ENCODE results near the gene JRKL. TPM values are rescaled to one million over a fixed set of nuclear protein-coding genes. Genes with fewer than 3 reads are reported as not detected.

The JRKL gene
- total and polyA plus RNA-seq, 2 of the 13 experiments (the other 11 are each of a cell fraction or from before 2014, with no cell fraction given): 3.2 to 4.5 TPM

- TF ChIP-seq FOXO4 (CRISPR knock-in tag; conservative IDR thresholded peaks at IDR 0.05): 0 out of 2 replicates have a peak, but pooled peaks have one; percentile 56
- TF ChIP-seq ZMYM4 (CRISPR knock-in tag; IDR thresholded peaks at IDR 0.05): peak; percentile 27; the same call in 1 of the 2 replicates
- no peak for TF ChIP-seq HOXA9 (CRISPR knock-in tag; IDR thresholded peaks at IDR 0.05; ENCODE audit: borderline replicate concordance)
- 0 out of 2 replicates have a peak, but pooled peaks have one; percentile 27 for TF ChIP-seq ERF (CRISPR knock-in tag; IDR thresholded peaks at IDR 0.05)
- 0 out of 2 replicates have a peak, but pooled peaks have one; percentile 16 for TF ChIP-seq NR2C2 (CRISPR knock-in tag; IDR thresholded peaks at IDR 0.05; ENCODE audit: borderline replicate concordance)
- peak; percentile 26; the same call in 1 of the 2 replicates for TF ChIP-seq ZNF644 (CRISPR knock-in tag; IDR thresholded peaks at IDR 0.05; ENCODE audit: low read depth)
- TF ChIP-seq PHB2 (IDR thresholded peaks at IDR 0.05; ENCODE audit: partially characterized antibody): no peak
- TF ChIP-seq NFYC (CRISPR knock-in tag; IDR thresholded peaks at IDR 0.05): no peak
- peak; percentile 31; the same call in 1 of the 2 replicates for TF ChIP-seq HNF4G (IDR thresholded peaks at IDR 0.05; ENCODE audit: borderline replicate concordance, low read depth, low read length)
- TF ChIP-seq HNF4G (CRISPR knock-in tag; IDR thresholded peaks at IDR 0.05; ENCODE audit: borderline replicate concordance, low read depth): no peak
- TF ChIP-seq HNF4A (CRISPR knock-in tag; IDR thresholded peaks at IDR 0.05): peak; percentile 62
- no peak for TF ChIP-seq U2AF2 (IDR thresholded peaks at IDR 0.05; ENCODE audit: low read depth, low read length)
Measured at GRCh38 chr11:96412761-96413381, 23.1 kb downstream of the JRKL start (continued).

- Histone ChIP-seq H2AFZ (ENCODE audit: low read length) (peak overlapping the region; percentile 89), H3K9ac (ENCODE audit: insufficient read depth, low read depth, low read length) (peak overlapping the region; percentile 12), H3K36me3 (replicated peaks in 1 of 2; ENCODE audit: control insufficient read depth in 1 of 2, insufficient read depth in 2 of 2, low read length in 2 of 2) (no peaks in the 10 kb centered on the region), H3K4me1 (ENCODE audit: insufficient read depth, low read length) (peaks cover 26% of the 10 kb centered on the region), H3K9me3 (ENCODE audit: low read length) (no peaks in the 10 kb centered on the region), H3K79me2 (ENCODE audit: insufficient read depth, low read length) (no peaks in the 10 kb centered on the region), H3K27me3 (ENCODE audit: control insufficient read depth in 1 of 2, insufficient read depth in 2 of 2, low read length in 2 of 2) (no peaks in the 10 kb centered on the region), H3K4me3 (replicated peaks in 1 of 3; ENCODE audit: insufficient read depth in 1 of 3, low read depth in 2 of 3, low read length in 3 of 3) (0 out of 6 replicates have a peak overlapping the region, but pooled peaks of 1 of the 3 experiments have one; percentile 36), H3K27ac (ENCODE audit: extremely low read length, insufficient read depth, low read length) (no peak overlapping the region), H3K4me2 (ENCODE audit: low read depth, low read length) (peak overlapping the region; percentile 66), H4K20me1 (ENCODE audit: insufficient read depth, low read length) (no peaks in the 10 kb centered on the region)
- DNase-seq (ENCODE audit: low spot score) (no peak), FAIRE-seq (no peak), ATAC-seq (peak; percentile 73)
- BruUV-seq (replicated peaks): no TSS peak
- ChIA-PET POLR2A (interaction anchor here (1.8 kb wide), 1 partner anchor 24 kb away, joined by 10 read pairs; the partner anchor contains the start of genes CCDC82 and JRKL), CTCF (ENCODE audit: low intra/inter-chr PET ratio, low total read pairs) (no interaction called here)
- intact Hi-C loops (cut with micrococcal nuclease; ENCODE audit: unreplicated experiment): no loop called here
- in situ Hi-C loops (cut with HindIII; ENCODE audit: extremely low pct_ligation_motif_present, low pct_unique_long_range_greater_than_20kb): no loop called here
- no peak for TF ChIP-seq HMG20B (CRISPR knock-in tag; conservative IDR thresholded peaks at IDR 0.05)
- TF ChIP-seq E2F1 (CRISPR knock-in tag; IDR thresholded peaks at IDR 0.05): no peak
- no peak for TF ChIP-seq ZNF317 (CRISPR knock-in tag; IDR thresholded peaks at IDR 0.05)
- no peak for TF ChIP-seq ZNF510 (CRISPR knock-in tag; IDR thresholded peaks at IDR 0.05; ENCODE audit: low read depth)
- no peak for TF ChIP-seq TEAD2 (CRISPR knock-in tag; IDR thresholded peaks at IDR 0.05)
- no peak for TF ChIP-seq KDM6A (CRISPR knock-in tag; IDR thresholded peaks at IDR 0.05; ENCODE audit: low read depth)
- TF ChIP-seq ZSCAN5A (CRISPR knock-in tag; IDR thresholded peaks at IDR 0.05; ENCODE audit: borderline replicate concordance): no peak
- TF ChIP-seq KDM3A (CRISPR knock-in tag; IDR thresholded peaks at IDR 0.05; ENCODE audit: low read depth): no peak
- TF ChIP-seq MLLT10 (CRISPR knock-in tag; IDR thresholded peaks at IDR 0.05): no peak
- TF ChIP-seq ZNF75D (CRISPR knock-in tag; IDR thresholded peaks at IDR 0.05; ENCODE audit: borderline replicate concordance): no peak
Measured at GRCh38 chr11:96413408-96413807, 23.6 kb downstream of the JRKL start.

Measured in HepG2 (cell line).